Activated naive CD4-positive, alpha-beta T cell treated with anti-CD3 and anti-CD28 coated beads for 36 hours (primary cell): Measurements from ENCODE around the gene SLC17A2. TPM values are rescaled to one million over a fixed set of nuclear protein-coding genes. Genes with fewer than 3 reads are reported as not detected.
"Not testable (repeated sequence)": the region's sequence is repeated elsewhere in the genome, so short reads cannot be mapped to it uniquely, and the experiment has no call there.

ENCODE experiments used
- CTCF ChIA-PET: fragments of 350-600 bp; sonication (Branson Sonifier 250); formaldehyde crosslinking; loops from one replicate; lab custom pipeline; 2021; ENCODE audit warnings: antibody characterized with exemption; lab: Charles Lee
- DNase-seq: peaks from one replicate; pipeline ENCODE4 v3.0.0-alpha.2; 2020
- H3K27ac Mint-ChIP-seq: one replicate; pipeline ENCODE4 v1.8.0; 2021; ENCODE audit warnings: mild to moderate bottlenecking, mixed read lengths
- H3K27me3 Mint-ChIP-seq: one replicate; pipeline ENCODE4 v1.8.0; 2021; ENCODE audit warnings: low read depth, mixed read lengths
- H3K36me3 Mint-ChIP-seq: one replicate; pipeline ENCODE4 v1.8.0; 2021; ENCODE audit warnings: low read depth, mixed read lengths
- H3K4me1 Mint-ChIP-seq: one replicate; pipeline ENCODE4 v1.8.0; 2021; ENCODE audit warnings: low read depth, mixed read lengths
- H3K4me3 Mint-ChIP-seq: one replicate; pipeline ENCODE4 v1.8.0; 2021; ENCODE audit warnings: mild to moderate bottlenecking, moderate library complexity, mixed read lengths
- H3K9me3 Mint-ChIP-seq: one replicate; pipeline ENCODE4 v1.8.0; 2021; ENCODE audit warnings: mixed read lengths
- intact Hi-C: fragments of 100-400 bp; cut with micrococcal nuclease; formaldehyde crosslinking; loops from one replicate; pipeline ENCODE4 v1.15.1; 2023
- total RNA-seq, 2 experiments: library from RNA; stranded (reverse); gene quantifications; one replicate each; pipeline ENCODE4 v1.2.3, GENCODE V29; 2021

Gene SLC17A2
- total RNA-seq, 2 experiments from 2014 or later, result 0.07 to 0.14 TPM

GRCh38 chr6:25949695-25950094 is 19.2 kb upstream of the SLC17A2 start:
- no peak overlapping the region for H3K4me3 Mint-ChIP-seq
- no peak overlapping the region for H3K27ac Mint-ChIP-seq
- DNase-seq, result no peak
- peaks cover 15% of the 10 kb centered on the region for H3K9me3 Mint-ChIP-seq
- intact Hi-C loops, result loop anchor here (5.0 to 10.0 kb wide), 4 partner anchors 43 to 675 kb away; partner anchors contain the start of gene CARMIL1
- peaks cover 2% of the 10 kb centered on the region for H3K27me3 Mint-ChIP-seq
- H3K4me1 Mint-ChIP-seq, result peaks cover 18% of the 10 kb centered on the region
- H3K36me3 Mint-ChIP-seq, result peaks cover 2% of the 10 kb centered on the region
- CTCF ChIA-PET, result interaction anchor here (1.0 kb wide), 1 partner anchor 53 kb away, joined by 3 read pairs; no protein-coding TSS in a partner anchor

- Mint-ChIP-seq H3K9me3 (peaks cover 15% of the 10 kb centered on the region), H3K4me1 (peaks cover 18% of the 10 kb centered on the region)
- intact Hi-C loops, result loop anchor here (5.0 to 10.0 kb wide), 4 partner anchors 45 to 673 kb away; partner anchors contain the start of gene CARMIL1
- H3K4me3 Mint-ChIP-seq, DNase-seq, H3K27ac Mint-ChIP-seq, H3K36me3 Mint-ChIP-seq, H3K27me3 Mint-ChIP-seq: not testable (repeated sequence)
- CTCF ChIA-PET, result interaction anchor here (0.6 kb wide), 1 partner anchor 622 kb away, joined by 4 read pairs; no protein-coding TSS in a partner anchor
These were observed 17.0 kb upstream of the SLC17A2 start for GRCh38 chr6:25947492-25947891.

- peaks cover 2% of the 10 kb centered on the region for H3K36me3 Mint-ChIP-seq
- no peak overlapping the region for H3K27ac Mint-ChIP-seq
- H3K9me3 Mint-ChIP-seq, result peaks cover 15% of the 10 kb centered on the region
- DNase-seq, result no peak
- H3K4me3 Mint-ChIP-seq, result no peak overlapping the region
- peaks cover 2% of the 10 kb centered on the region for H3K27me3 Mint-ChIP-seq
- peaks cover 18% of the 10 kb centered on the region for H3K4me1 Mint-ChIP-seq
- intact Hi-C loops, result loop anchor here (5.0 to 10.0 kb wide), 4 partner anchors 46 to 672 kb away; partner anchors contain the start of gene CARMIL1
- CTCF ChIA-PET, result no interaction called here
These were observed 16.1 kb upstream of the SLC17A2 start for GRCh38 chr6:25946631-25947030.

GRCh38 chr6:25945738-25946137 is 15.2 kb upstream of the SLC17A2 start:
- H3K36me3 Mint-ChIP-seq, H3K27ac Mint-ChIP-seq, DNase-seq, H3K27me3 Mint-ChIP-seq, CTCF ChIA-PET, H3K4me3 Mint-ChIP-seq: not testable (repeated sequence)
- H3K9me3 Mint-ChIP-seq, result peaks cover 15% of the 10 kb centered on the region
- intact Hi-C loops, result loop anchor here (1.0 to 10.0 kb wide), 5 partner anchors 17 to 671 kb away; partner anchors contain the start of genes CARMIL1 and TRIM38
- peaks cover 18% of the 10 kb centered on the region for H3K4me1 Mint-ChIP-seq

GRCh38 chr6:25944688-25945574 is 14.4 kb upstream of the SLC17A2 start:
- CTCF ChIA-PET, result interaction anchor here (0.6 to 2.2 kb wide), 9 partner anchors 48 to 679 kb away, joined by 3 to 8 read pairs (median 3); no protein-coding TSS in a partner anchor
- Mint-ChIP-seq H3K9me3 (peaks cover 13% of the 10 kb centered on the region), H3K4me1 (peaks cover 18% of the 10 kb centered on the region), H3K27ac (no peak overlapping the region), H3K4me3 (no peak overlapping the region), H3K27me3 (no peaks in the 10 kb centered on the region), H3K36me3 (peaks cover 2% of the 10 kb centered on the region)
- intact Hi-C loops, result loop anchor here (1.0 to 10.0 kb wide), 5 partner anchors 17 to 670 kb away; partner anchors contain the start of genes CARMIL1 and TRIM38
- peak; percentile 40 for DNase-seq

GRCh38 chr6:25943887-25944286 is 13.4 kb upstream of the SLC17A2 start:
- no peak for DNase-seq
- Mint-ChIP-seq H3K4me3 (no peak overlapping the region), H3K27ac (no peak overlapping the region), H3K9me3 (peaks cover 11% of the 10 kb centered on the region), H3K4me1 (peaks cover 18% of the 10 kb centered on the region), H3K27me3 (no peaks in the 10 kb centered on the region), H3K36me3 (peaks cover 2% of the 10 kb centered on the region)
- CTCF ChIA-PET, result interaction anchor here (0.5 to 2.2 kb wide), 11 partner anchors 22 to 678 kb away, joined by 3 to 8 read pairs (median 3); no protein-coding TSS in a partner anchor
- intact Hi-C loops, result loop anchor here (10.0 kb wide), 3 partner anchors 339 to 669 kb away; partner anchors contain the start of gene CARMIL1

- Mint-ChIP-seq H3K27ac (no peak overlapping the region), H3K4me3 (no peak overlapping the region), H3K9me3 (peaks cover 11% of the 10 kb centered on the region), H3K27me3 (no peaks in the 10 kb centered on the region), H3K4me1 (peaks cover 18% of the 10 kb centered on the region), H3K36me3 (peaks cover 2% of the 10 kb centered on the region)
- intact Hi-C loops, result loop anchor here (1.0 to 10.0 kb wide), 5 partner anchors 154 to 668 kb away; partner anchors contain the start of gene CARMIL1
- peak; percentile 12 for DNase-seq
- CTCF ChIA-PET, result interaction anchor here (0.6 to 2.2 kb wide), 7 partner anchors 23 to 292 kb away, joined by 3 to 8 read pairs (median 5); no protein-coding TSS in a partner anchor
These were observed 12.2 kb upstream of the SLC17A2 start for GRCh38 chr6:25942561-25943147.

- H3K36me3 Mint-ChIP-seq, result no peaks in the 10 kb centered on the region
- H3K27ac Mint-ChIP-seq, result no peak overlapping the region
- H3K27me3 Mint-ChIP-seq, result no peaks in the 10 kb centered on the region
- intact Hi-C loops, result no loop called here
- no peak for DNase-seq
- no peaks in the 10 kb centered on the region for H3K9me3 Mint-ChIP-seq
- CTCF ChIA-PET, result interaction anchor here (1.7 kb wide), 1 partner anchor 64 kb away, joined by 4 read pairs; no protein-coding TSS in a partner anchor
- peaks cover under 1% of the 10 kb centered on the region for H3K4me1 Mint-ChIP-seq
- no peak overlapping the region for H3K4me3 Mint-ChIP-seq
These were observed 9.1 kb upstream of the SLC17A2 start for GRCh38 chr6:25939593-25939992.

GRCh38 chr6:25935953-25936352 is 5.5 kb upstream of the SLC17A2 start:
- DNase-seq, result no peak
- H3K36me3 Mint-ChIP-seq, result no peaks in the 10 kb centered on the region
- intact Hi-C loops, result loop anchor here (2.0 kb wide), 1 partner anchor 21 kb away; no protein-coding TSS in a partner anchor
- H3K4me1 Mint-ChIP-seq, result peaks cover 7% of the 10 kb centered on the region
- no peaks in the 10 kb centered on the region for H3K9me3 Mint-ChIP-seq
- no peak overlapping the region for H3K4me3 Mint-ChIP-seq
- no peaks in the 10 kb centered on the region for H3K27me3 Mint-ChIP-seq
- CTCF ChIA-PET, result no interaction called here
- no peak overlapping the region for H3K27ac Mint-ChIP-seq

- Mint-ChIP-seq H3K27me3 (no peaks in the 10 kb centered on the region), H3K36me3 (no peaks in the 10 kb centered on the region), H3K4me3 (no peak overlapping the region), H3K27ac (peak overlapping the region; percentile 32), H3K9me3 (no peaks in the 10 kb centered on the region), H3K4me1 (peaks cover 7% of the 10 kb centered on the region)
- no peak for DNase-seq
- CTCF ChIA-PET, result interaction anchor here (0.7 kb wide), 1 partner anchor 194 kb away, joined by 4 read pairs; no protein-coding TSS in a partner anchor
- intact Hi-C loops, result loop anchor here (2.0 kb wide), 1 partner anchor 20 kb away; no protein-coding TSS in a partner anchor
These were observed 4.3 kb upstream of the SLC17A2 start for GRCh38 chr6:25934735-25935313.

GRCh38 chr6:25934156-25934555 is 3.7 kb upstream of the SLC17A2 start:
- DNase-seq, result peak; percentile 57
- CTCF ChIA-PET, result no interaction called here
- intact Hi-C loops, result loop anchor here (2.0 kb wide), 1 partner anchor 19 kb away; no protein-coding TSS in a partner anchor

More at GRCh38 chr6:25934156-25934555, 3.7 kb upstream of the SLC17A2 start:
- H3K9me3 Mint-ChIP-seq, result no peaks in the 10 kb centered on the region
- peak overlapping the region; percentile 32 for H3K27ac Mint-ChIP-seq
- H3K27me3 Mint-ChIP-seq, result no peaks in the 10 kb centered on the region
- H3K4me1 Mint-ChIP-seq, result peaks cover 7% of the 10 kb centered on the region
- no peak overlapping the region for H3K4me3 Mint-ChIP-seq
- H3K36me3 Mint-ChIP-seq, result no peaks in the 10 kb centered on the region
